ENCODE measurements around the gene CCL5.
A peak's percentile ranks its signal among the peaks of the same experiment; 100 is the strongest.

CCL5 gene

GRCh38 chr17:35865412-35866340, 14.5 kb downstream of the CCL5 start:
- DNase-seq, result peak; percentile 45

- no peak for DNase-seq
Measured at GRCh38 chr17:35864853-35865252, 15.3 kb downstream of the CCL5 start.

DNA sequence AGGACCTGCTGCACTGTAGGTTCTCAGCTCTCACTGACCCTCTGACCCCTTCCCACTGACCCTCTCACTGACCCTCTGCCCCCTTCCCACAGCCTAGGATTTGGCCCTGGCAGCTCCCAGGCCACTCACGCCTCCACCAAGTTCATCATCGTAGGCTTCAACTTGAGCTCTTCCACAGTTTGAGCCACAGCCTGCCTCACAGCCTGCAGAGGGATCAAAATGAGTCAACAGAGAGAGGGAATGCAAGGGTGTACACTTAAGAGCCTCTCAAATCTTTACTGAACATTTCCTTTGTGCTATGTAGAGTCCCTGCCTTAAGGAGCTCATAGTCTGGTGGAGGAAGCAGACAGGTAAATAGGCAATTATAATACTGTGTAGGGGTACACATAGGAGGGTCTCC, 23.6 kb downstream of the CCL5 start:
- no peak for DNase-seq

DNA sequence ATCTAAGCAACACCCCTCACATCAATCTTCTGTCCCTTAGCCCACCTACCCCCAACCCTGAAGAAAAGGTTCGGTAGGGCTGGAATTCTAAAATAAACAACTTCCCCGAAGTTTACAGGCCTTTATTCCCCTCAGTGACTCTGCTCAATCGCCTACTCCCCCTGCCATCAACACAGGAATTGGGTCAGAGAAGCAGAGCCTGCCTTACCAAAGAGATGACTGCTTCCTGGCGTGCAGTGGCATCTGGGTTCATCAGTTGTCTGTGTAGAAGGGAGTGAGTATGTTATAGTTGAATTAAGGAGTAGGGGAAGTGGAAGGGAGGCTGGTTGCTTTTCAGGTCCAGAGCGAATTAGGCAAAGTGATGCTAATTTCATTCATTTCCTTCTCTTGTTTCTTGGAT, 24.2 kb downstream of the CCL5 start:
- DNase-seq, result no peak

DNA sequence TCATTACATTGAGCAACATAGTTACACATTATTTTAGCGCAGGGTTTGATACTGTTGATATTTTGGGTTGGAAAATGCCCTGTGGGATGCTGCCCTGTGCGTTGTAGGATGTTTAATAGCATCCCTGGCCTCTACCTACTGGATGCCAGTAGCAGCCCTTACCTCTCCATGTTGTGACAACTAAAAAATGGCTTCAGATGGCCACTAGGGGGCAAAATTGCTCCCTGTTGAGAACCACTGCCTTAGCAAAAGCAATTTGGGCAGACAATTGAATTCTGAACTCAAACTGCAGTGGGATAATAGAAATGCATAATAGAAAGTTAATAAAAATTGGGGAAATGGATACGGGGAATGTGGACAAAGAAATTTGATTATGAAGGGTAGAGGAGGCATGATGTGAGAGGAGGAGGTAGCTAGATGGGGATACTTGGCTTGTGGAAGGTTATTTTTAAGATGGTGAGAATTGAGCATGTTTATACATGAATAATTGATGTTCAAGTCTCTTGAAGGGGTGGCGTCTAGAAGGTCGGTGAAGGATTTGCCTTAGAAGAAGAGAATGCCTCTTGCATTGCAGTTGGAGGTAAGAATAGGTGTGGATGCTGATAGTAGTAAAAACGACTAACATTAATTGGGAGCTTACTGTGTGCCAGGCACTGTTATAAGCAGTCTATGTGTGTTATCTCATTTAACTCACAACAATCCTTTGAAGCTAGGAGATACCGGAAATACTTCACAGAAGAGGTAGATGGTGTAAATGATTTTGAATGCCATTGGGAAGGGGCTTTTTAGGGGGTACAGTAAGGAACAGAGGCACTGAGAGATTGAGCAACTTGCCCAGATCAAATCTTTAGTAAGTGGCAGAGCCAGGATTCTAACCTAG, 30.5 kb downstream of the CCL5 start:
- peak; percentile 54 for DNase-seq

DNA sequence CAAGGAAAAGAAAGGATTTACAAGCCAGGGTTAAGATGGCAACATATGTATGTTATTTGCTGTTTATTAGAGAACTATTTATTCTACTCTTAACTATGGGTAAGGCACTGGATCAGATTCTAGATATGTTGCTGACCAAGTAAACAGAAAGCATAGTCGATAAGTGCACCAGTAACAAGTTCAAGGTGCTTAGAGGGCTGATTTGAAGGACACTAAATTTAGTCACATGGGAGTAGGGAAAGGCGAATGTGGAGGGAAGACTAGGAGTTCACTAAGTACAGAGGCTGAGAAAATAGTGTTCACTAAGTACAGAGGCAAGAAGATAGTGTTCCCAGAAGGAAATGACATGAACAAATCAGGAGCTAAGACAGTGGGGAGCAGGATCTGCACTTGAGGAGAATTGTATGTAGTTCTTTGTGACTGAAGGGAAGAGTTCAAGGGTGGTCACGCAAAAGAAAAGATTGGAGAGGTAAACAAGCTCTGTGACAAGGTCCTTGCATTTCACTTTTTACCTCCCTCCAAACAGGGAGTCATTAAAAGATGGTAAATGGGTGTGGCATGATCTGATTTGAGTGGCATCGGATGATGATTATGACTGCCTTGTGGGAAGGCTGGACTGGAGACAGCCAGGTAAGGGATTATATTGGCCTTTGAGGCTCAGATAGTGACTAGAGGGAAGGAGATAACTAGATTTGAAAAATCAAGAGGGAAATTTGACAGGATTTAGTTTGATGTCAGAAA, 32.4 kb downstream of the CCL5 start:
- no peak for DNase-seq

GRCh38 chr17:35847006-35847405, 33.2 kb downstream of the CCL5 start:
- no peak for DNase-seq

DNA sequence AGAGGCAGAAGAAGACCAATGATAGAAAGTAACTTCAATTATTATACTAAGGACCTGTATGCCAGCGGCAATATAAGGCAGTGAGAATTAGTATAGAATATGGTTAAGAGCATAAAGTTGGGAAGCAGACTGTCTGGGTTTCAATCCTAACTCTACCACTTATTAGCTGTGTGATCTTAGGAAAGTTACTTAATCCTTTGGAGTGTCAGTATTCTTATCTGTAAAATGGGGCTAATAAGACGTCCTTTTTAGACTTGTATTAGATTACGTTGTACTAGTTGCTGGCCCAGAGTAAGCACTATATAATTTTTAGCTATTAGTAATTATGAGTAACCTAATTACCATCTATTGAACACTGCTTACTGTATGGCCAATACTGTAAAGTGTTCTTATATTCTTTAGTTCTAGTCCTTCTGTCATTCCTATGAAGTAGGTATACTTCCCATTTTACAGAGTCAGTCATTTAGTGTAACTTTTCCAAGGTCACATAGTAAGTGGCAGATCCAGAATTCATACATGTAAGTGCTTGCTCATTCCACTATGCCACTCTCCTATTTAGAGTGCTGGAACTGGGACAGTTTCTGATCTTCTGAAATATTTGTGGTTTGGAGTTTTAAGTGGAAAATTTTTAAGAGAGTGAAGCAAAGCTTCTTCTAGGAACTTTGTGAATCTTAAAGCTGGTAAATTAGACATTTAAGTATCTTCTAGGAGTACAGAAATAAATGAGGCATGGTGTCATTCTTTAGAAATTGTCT, 33.9 kb downstream of the CCL5 start:
- no peak for DNase-seq

DNA sequence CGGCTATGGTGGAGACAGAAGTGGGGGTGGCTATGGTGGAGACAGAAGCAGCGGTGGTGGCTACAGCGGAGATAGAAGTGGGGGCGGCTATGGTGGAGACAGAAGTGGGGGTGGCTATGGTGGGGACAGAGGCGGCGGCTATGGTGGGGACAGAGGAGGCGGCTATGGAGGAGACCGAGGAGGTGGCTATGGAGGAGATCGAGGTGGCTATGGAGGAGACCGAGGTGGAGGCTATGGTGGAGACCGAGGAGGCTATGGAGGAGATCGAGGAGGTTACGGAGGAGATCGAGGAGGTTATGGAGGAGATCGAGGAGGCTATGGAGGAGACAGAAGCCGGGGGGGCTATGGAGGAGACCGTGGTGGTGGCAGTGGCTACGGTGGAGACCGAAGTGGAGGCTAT, 35.6 kb downstream of the CCL5 start:
- DNase-seq, result no peak

- no peak for DNase-seq
Measured at GRCh38 chr17:35843698-35844097, 36.5 kb downstream of the CCL5 start.

DNA sequence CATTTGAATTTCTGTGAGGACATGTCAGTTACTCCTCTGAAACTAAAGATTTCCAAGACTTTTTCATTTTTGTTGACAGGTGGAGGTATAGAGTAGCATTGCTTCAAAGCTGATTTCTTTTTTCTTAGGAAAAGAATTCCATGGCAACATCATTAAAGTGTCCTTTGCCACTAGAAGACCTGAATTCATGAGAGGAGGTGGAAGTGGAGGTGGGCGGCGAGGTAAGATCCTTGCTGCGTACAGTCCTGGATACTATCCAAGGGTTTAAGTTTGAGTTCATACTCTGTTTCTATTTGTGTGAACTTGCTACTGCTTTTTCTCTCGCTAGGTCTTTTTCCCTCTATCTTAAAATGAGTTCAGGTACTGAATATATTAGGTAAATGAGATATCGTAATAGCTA, 37.9 kb downstream of the CCL5 start:
- DNase-seq, result no peak

DNA sequence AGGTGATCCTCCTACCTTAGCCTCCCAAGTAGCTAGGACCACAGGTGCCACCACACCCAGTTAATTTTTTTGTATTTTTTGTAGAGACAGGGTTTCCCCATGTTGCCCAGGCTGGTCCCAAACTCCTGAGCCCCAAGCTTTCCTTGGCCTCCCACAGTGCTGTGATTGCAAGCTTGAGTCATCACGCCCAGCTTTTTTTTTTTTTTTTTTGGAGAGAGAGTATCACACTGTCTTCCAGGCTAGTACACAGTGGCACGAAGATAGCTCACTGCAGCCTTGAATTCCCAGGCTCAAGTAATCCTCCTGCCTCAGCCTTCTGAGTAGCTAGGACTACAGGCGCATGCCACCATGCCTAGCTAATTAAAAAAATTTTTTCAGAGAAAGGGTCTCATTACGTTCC, 38.7 kb downstream of the CCL5 start:
- no peak for DNase-seq

DNA sequence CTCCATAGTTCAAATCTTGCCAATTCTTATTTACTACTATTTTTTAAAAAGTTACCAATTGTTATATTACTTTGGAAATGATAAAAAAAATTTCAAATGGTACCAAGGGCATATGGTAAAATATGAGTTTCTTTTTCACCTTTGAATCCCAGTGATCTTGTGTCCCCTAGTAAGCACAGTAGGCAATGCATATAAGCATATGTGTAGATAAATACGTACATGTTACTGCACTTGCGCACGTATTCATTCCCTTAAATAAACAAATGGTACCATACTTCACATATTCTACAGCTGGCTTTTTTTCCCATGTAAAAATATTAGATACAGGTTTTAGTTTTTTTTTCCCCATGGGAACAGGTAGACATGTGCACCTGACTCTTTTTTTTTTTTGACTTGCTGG, 39.1 kb downstream of the CCL5 start:
- DNase-seq, result no peak

DNA sequence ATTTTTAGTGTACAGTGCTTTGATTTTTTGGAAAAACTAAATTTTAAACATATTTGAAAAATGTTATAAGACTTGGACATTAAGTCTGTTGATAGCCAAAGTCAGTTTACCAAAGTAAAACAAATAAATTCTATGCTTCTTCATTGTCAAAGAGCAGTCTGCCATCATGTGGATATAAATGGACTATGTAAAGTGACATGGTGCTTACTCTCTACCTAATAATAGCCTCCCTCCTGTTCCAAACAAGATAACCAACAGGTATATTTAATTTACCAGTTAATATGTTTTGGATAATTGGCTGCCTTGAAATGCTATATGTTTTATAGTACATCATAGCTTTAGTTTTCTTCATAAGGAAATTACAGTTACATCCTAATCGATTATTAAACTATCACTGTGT, 55.0 kb downstream of the CCL5 start:
- no peak for DNase-seq

Measured in DMS79 (cell line).